Activated B cell treated with CpG ODN at 0.5 μM for 24 hours (primary cell): ENCODE results near the gene CERS6. TPM values are rescaled to one million over a fixed set of nuclear protein-coding genes. Genes with fewer than 3 reads are reported as not detected.

Experiments used
- ATAC-seq: fragments of 200-7000 bp; cut with Tn5 transposase; one replicate; pipeline ENCODE4 v1.10.0; 2021; ENCODE audit warnings: low read depth, mild to moderate bottlenecking, moderate library complexity
- CTCF ChIA-PET: fragments of 350-600 bp; sonication (Branson Sonifier 250); formaldehyde crosslinking; loops from one replicate; lab custom pipeline; 2021; ENCODE audit warnings: antibody characterized with exemption; lab: Charles Lee
- POLR2A ChIA-PET: fragments of 350-600 bp; sonication (Branson Sonifier 250); formaldehyde crosslinking; loops from one replicate; lab custom pipeline; 2021; ENCODE audit warnings: antibody characterized with exemption; lab: Charles Lee
- DNase-seq: peaks from one replicate; pipeline ENCODE4 v3.0.0; 2022
- H3K27ac Mint-ChIP-seq: one replicate; pipeline ENCODE4 v1.8.0; 2020; ENCODE audit warnings: mixed read lengths
- H3K27me3 Mint-ChIP-seq: one replicate; pipeline ENCODE4 v1.8.0; 2021; ENCODE audit warnings: mixed read lengths
- H3K36me3 Mint-ChIP-seq: one replicate; pipeline ENCODE4 v1.8.0; 2021; ENCODE audit warnings: low read depth, mixed read lengths
- H3K4me1 Mint-ChIP-seq: one replicate; pipeline ENCODE4 v1.8.0; 2021; ENCODE audit warnings: mixed read lengths
- H3K4me3 Mint-ChIP-seq: one replicate; pipeline ENCODE4 v1.8.0; 2020; ENCODE audit warnings: mild to moderate bottlenecking, mixed read lengths
- H3K9me3 Mint-ChIP-seq: one replicate; pipeline ENCODE4 v1.8.0; 2020; ENCODE audit warnings: mixed read lengths
- CTCF ChIP-seq: fragments of 200-600 bp; IDR thresholded peaks from one replicate; pipeline ENCODE4 v1.8.0; 2022; ENCODE audit warnings: antibody characterized with exemption, mild to moderate bottlenecking
- intact Hi-C: fragments of 100-400 bp; cut with micrococcal nuclease; formaldehyde crosslinking; loops from one replicate; pipeline ENCODE4 v1.15.1; 2024
- total RNA-seq: library from RNA; stranded (reverse); gene quantifications from 2 replicates; pipeline ENCODE4 v1.2.3, GENCODE V29; 2022

CERS6 gene
- total RNA-seq, 1 donor from 2014 or later, result 5.3 TPM

GRCh38 chr2:168524005-168524404 is 67.9 kb downstream of the CERS6 start:
- ChIA-PET CTCF (interaction anchor here (1.2 to 1.3 kb wide), 2 partner anchors 34 to 188 kb away, joined by 3 read pairs; no protein-coding TSS in a partner anchor), POLR2A (interaction anchor here (1.0 kb wide), 1 partner anchor 38 kb away, joined by 6 read pairs; no protein-coding TSS in a partner anchor)
- Mint-ChIP-seq H3K4me3 (no peak overlapping the region), H3K27me3 (no peaks in the 10 kb centered on the region), H3K27ac (no peak overlapping the region), H3K4me1 (peaks cover 42% of the 10 kb centered on the region), H3K9me3 (no peaks in the 10 kb centered on the region), H3K36me3 (no peaks in the 10 kb centered on the region)
- ATAC-seq (peak; percentile 58), DNase-seq (no peak)
- intact Hi-C loops, result no loop called here
- no peak for TF ChIP-seq CTCF

- no peak overlapping the region for H3K27ac Mint-ChIP-seq
- POLR2A ChIA-PET, result interaction anchor here (1.0 kb wide), 1 partner anchor 39 kb away, joined by 6 read pairs; no protein-coding TSS in a partner anchor
- TF ChIP-seq CTCF, result no peak
Observed at GRCh38 chr2:168525020-168525419, 68.9 kb downstream of the CERS6 start.

GRCh38 chr2:168525716-168526446 is 69.8 kb downstream of the CERS6 start:
- no peaks in the 10 kb centered on the region for H3K9me3 Mint-ChIP-seq
- no peaks in the 10 kb centered on the region for H3K36me3 Mint-ChIP-seq
- CTCF ChIA-PET, result no interaction called here
- intact Hi-C loops, result no loop called here
- no peak overlapping the region for H3K4me3 Mint-ChIP-seq
- H3K27ac Mint-ChIP-seq, result no peak overlapping the region
- no peak for TF ChIP-seq CTCF
- ATAC-seq (no peak), DNase-seq (no peak)
- H3K27me3 Mint-ChIP-seq, result no peaks in the 10 kb centered on the region
- POLR2A ChIA-PET, result no interaction called here
- peaks cover 54% of the 10 kb centered on the region for H3K4me1 Mint-ChIP-seq

More at GRCh38 chr2:168525020-168525419, 68.9 kb downstream of the CERS6 start:
- DNase-seq (no peak), ATAC-seq (no peak)
- H3K27me3 Mint-ChIP-seq, result no peaks in the 10 kb centered on the region
- CTCF ChIA-PET, result interaction anchor here (1.2 to 1.3 kb wide), 2 partner anchors 35 to 187 kb away, joined by 3 read pairs; no protein-coding TSS in a partner anchor
- H3K4me3 Mint-ChIP-seq, result no peak overlapping the region
- peaks cover 51% of the 10 kb centered on the region for H3K4me1 Mint-ChIP-seq
- no peaks in the 10 kb centered on the region for H3K9me3 Mint-ChIP-seq
- H3K36me3 Mint-ChIP-seq, result no peaks in the 10 kb centered on the region
- intact Hi-C loops, result no loop called here

- no peaks in the 10 kb centered on the region for H3K36me3 Mint-ChIP-seq
- no peak overlapping the region for H3K27ac Mint-ChIP-seq
- CTCF ChIA-PET, result no interaction called here
- intact Hi-C loops, result no loop called here
- no peak for TF ChIP-seq CTCF
- DNase-seq (no peak), ATAC-seq (no peak)
- POLR2A ChIA-PET, result no interaction called here
- H3K4me3 Mint-ChIP-seq, result no peak overlapping the region
- H3K27me3 Mint-ChIP-seq, result no peaks in the 10 kb centered on the region
- no peaks in the 10 kb centered on the region for H3K9me3 Mint-ChIP-seq
- peaks cover 55% of the 10 kb centered on the region for H3K4me1 Mint-ChIP-seq
Observed at GRCh38 chr2:168526641-168527040, 70.6 kb downstream of the CERS6 start.

GRCh38 chr2:168528016-168528415 is 71.9 kb downstream of the CERS6 start:
- TF ChIP-seq CTCF, result no peak
- Mint-ChIP-seq H3K9me3 (no peaks in the 10 kb centered on the region), H3K4me3 (no peak overlapping the region), H3K4me1 (peaks cover 62% of the 10 kb centered on the region), H3K27ac (no peak overlapping the region), H3K27me3 (no peaks in the 10 kb centered on the region), H3K36me3 (no peaks in the 10 kb centered on the region)
- ChIA-PET CTCF (no interaction called here), POLR2A (no interaction called here)
- intact Hi-C loops, result no loop called here
- DNase-seq (no peak), ATAC-seq (no peak)
